A549 treated with CpdA at 1 μM for 4 hours (cell line): ENCODE results near the gene CASTOR2. TPM values are rescaled to one million over a fixed set of nuclear protein-coding genes. Genes with fewer than 3 reads are reported as not detected.

Experiments
- total RNA-seq: library from RNA; stranded (reverse); fragments of 200-300 nt; extraction: Qiagen RNA extraction; gene quantifications from 5 replicates; pipeline ENCODE4 v1.2.3, GENCODE V29; 2022; ENCODE audit warnings: low read depth

CASTOR2 gene
- 2.3 to 3.2 TPM (median 2.8 TPM) in 5 replicates for total RNA-seq

DNA sequence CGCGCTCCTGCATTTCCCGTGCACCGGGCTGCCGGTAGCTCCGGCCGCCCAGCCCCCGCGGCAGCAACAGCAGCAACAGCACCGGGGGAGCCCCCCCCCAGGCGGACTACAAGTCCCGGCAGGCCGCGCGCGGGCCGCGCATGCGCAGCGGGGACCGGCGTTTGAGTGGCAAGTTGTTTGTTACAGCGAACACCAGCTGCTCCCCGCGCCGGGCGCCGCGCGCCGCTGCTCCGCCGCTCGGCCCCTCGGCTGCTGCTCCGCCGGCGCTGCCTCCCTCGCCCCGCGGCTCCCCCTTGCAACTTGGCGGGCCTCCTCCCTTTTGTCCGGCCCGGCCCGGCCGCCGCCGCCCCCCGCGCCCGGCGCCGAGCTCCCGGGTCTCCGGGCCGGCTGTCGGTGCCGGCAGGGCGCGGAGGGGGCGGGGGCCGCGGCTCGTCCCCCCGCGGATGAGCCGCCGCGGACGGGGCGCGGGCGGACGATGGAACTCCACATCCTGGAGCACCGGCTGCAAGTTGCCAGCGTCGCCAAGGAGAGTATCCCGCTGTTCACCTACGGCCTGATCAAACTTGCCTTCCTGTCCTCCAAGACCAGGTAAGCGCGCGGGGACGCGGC is at the start of gene CASTOR2:
Gene CASTOR2 (plus strand): TSS at position 195 of the 609 bp plus-strand sequence. CDS start 281 bp downstream, at position 476.

Other genes starting within 250 kb of the CASTOR2 start
- 0.08 to 0.12 TPM (median 0.10 TPM) in 4 of 5 replicates, not detected in the other for gene NCF1, start 190.7 kb upstream of the CASTOR2 start, total RNA-seq
- 1.7 to 7.2 TPM (median 6.6 TPM) in 5 replicates for gene GTF2IRD2, start 113.1 kb upstream of the CASTOR2 start, total RNA-seq
- 60.2 to 68.0 TPM (median 64.1 TPM) in 5 replicates for gene RCC1L, start 109.1 kb downstream of the CASTOR2 start, total RNA-seq
- 8.1 to 13.9 TPM (median 10.7 TPM) in 5 replicates for gene GTF2IRD2B, start 127.9 kb downstream of the CASTOR2 start, total RNA-seq